Gastroesophageal sphincter (tissue), 3 donors: ENCODE measurements around the gene TMEM181.

Source experiments
- CTCF ChIP-seq, 4 experiments: fragments of 200-600 bp in 2 of 4; fragments of 450-650 bp in 2 of 4; sonication (generic) in 1 of 4; IDR thresholded peaks; one replicate each; pipeline ENCODE4 v1.5.1; 2017 to 2019; ENCODE audit warnings: antibody characterized with exemption in 4 of 4, mild to moderate bottlenecking in 2 of 4, moderate library complexity in 2 of 4
- EP300 ChIP-seq: sonication (generic); formaldehyde crosslinking; IDR thresholded peaks from one replicate; pipeline ENCODE4 v1.6.1; 2017; ENCODE audit warnings: antibody characterized with exemption, mild to moderate bottlenecking
- POLR2A ChIP-seq, 2 donors: fragments of 450-650 bp; IDR thresholded peaks; one replicate each; pipeline ENCODE4 v1.6.1; 2017; ENCODE audit warnings: antibody characterized with exemption in 2 of 2, mild to moderate bottlenecking in 2 of 2, moderate library complexity in 1 of 2

GRCh38 chr6:158552796-158553138, 7.1 kb upstream of the TMEM181 start:
- TF ChIP-seq CTCF (IDR thresholded peaks at IDR 0.05) (no peak), EP300 (no peak), POLR2A (IDR thresholded peaks at IDR 0.05) (no peak)
